Fibroblast of skin of right biceps (primary cell): ENCODE measurements around the gene SLC2A10.
A peak's percentile ranks its signal among the peaks of the same experiment; 100 is the strongest.

ENCODE experiments used
- DNase-seq: peaks from one replicate; pipeline ENCODE4 v3.0.0-alpha.2; 2013

SLC2A10 gene

DNA sequence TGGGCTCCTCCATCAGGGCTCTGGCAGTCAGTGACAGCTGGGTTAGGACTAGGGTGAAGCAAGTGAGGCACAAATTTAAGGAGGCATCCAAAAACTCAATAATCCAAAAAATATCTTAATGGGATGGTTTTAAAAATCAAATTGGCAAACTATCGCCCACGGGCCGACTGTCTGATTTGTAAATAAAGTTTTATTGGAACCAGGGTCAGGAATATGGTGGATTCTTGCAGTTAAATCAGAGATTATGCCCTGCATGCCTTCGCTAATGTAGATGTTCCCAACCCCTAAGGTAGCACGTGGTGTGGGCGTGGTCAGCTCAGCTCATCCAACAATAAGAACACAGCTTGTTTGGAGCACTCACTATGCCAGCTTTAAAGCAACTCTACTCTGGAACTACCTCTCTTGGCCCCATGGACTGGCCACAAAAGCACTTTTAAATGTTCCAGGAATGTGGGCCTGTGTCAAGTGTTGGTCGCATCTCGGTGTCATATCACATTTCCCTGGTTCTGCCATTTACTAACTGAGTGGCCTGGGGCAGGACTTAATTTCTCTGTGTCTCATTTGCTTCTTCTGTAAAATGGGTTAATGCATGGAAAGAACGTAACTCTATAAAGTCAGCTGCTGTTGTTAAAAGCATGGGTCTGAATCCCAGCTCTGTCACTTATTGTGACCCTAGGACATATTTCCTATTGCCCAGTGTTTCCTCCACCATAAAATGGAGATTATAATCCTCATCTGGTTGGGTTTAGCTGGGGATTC, 27.2 kb upstream of the SLC2A10 start:
- DNase-seq: no peak

- DNase-seq: no peak
These were observed 26.3 kb upstream of the SLC2A10 start for GRCh38 chr20:46683011-46683667.

- no peak for DNase-seq
These were observed 25.8 kb upstream of the SLC2A10 start for GRCh38 chr20:46683668-46683938.

DNA sequence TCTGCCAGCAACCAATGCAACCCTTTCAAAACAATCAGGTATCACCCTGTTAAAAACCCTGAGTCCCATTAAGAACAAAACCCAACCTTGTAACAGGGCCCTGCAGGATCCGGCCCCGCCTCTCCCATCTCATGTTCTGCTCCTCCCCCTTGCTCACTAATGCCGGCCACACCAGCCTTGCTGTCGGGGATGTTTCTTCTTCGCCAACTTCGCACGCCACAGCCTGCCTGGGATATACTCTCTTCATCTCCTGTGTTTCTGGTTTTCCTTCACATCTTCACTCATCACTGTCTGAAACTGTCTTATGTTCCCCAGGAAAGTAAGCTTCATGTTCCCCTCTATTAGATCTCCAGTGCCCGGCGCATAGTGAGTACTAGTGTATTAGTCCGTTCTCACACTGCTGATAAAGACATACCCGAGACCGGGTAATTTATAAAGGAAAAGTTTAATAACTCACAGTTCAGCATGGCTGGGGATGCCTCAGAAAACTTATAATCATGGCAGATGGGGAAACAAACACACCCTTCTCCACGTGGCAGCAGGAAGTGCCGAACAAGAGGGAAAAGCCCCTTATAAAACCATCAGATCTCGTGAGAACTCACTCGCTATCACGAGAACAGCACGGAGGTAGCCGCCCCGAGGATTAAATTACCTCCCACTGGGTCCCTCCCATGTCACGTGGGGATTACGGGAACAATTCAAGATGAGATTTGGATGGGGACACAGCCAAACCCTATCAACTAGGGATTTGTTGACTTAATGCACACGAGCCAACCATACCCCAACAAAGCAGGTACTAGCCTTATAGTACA, 25.3 kb upstream of the SLC2A10 start:
- DNase-seq: peak; percentile 86

- no peak for DNase-seq
These were observed 21.0 kb upstream of the SLC2A10 start for GRCh38 chr20:46688151-46689081.

DNA sequence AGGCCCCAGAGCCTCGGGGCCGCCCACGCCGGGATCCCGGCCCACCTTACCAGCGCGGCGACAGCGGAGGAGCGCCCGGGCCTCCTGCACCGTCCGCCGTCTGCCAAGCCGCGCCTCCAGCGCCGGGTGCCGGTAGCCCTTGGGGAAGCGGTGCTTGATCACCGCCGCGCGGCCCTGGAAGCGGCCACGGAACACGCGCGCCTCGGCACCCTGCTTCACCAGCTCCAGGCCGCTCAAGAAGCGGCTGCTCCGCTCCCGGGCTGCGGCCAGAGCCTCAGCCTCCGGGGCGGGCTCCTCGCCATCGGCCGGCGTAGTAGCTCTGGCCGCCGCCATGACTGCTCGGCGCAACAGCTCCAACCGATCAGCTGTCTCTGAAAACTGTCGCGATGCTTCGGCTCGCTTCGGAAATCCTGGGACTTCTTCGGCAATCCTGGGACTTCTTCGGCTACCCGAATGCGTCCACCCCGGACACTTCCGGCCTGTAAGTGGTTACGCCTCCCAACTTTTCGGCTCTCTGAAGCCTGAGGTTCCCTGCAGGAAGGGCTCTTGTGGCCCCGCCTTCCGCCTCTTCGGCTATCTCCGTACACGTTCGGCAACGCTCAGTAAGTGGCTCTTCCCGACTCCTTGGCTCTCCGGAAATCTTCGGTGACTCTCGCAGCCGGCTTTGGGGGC, 20.2 kb upstream of the SLC2A10 start, which contains the start of gene TP53RK:
Gene TP53RK, minus strand, starts transcription at position 363 of the 672 bp plus-strand sequence. Its CDS starts 30 bp downstream, at position 333.
- DNase-seq: peak; percentile 100

- no peak for DNase-seq
These were observed 19.7 kb upstream of the SLC2A10 start for GRCh38 chr20:46689754-46690085.

DNA sequence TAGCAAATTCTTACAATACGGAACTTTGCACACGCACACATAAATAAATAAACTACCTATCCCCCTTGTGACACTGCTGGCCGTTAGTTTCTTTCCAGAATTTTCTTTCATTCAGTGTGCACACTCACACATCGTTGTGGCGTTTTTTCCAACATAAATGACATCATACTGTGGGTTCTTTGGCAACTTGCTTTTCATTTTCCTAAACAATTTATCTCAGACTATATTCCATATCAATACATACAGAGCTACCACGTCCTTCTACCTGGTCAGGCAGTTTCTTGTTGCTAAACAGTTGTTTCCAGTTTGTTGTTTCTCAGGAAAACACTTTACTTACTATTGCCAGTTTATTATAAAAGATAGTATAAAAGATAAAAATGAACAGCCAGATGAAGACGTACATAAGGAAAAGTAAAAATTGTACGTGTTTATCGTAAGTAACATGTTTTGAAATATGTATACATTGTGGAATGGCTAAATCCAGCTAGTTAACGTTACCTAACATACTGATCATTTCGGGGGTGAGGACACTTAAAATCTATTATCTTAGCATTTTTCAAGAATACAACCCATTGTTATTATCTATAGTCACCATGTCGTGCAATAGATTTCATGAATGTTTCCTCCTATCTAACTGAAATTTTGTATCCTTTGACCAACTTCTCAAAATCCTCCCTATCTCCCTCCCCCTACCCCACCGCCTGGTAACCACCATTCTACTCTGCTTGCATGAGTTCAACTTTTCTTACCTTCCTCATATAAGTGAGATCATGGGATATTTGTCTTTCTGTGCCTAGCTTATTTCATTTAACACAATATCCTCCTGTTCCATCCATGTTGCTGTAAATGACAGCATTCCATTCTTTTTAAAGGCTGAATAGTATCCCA, 19.0 kb upstream of the SLC2A10 start:
- DNase-seq: no peak

DNA sequence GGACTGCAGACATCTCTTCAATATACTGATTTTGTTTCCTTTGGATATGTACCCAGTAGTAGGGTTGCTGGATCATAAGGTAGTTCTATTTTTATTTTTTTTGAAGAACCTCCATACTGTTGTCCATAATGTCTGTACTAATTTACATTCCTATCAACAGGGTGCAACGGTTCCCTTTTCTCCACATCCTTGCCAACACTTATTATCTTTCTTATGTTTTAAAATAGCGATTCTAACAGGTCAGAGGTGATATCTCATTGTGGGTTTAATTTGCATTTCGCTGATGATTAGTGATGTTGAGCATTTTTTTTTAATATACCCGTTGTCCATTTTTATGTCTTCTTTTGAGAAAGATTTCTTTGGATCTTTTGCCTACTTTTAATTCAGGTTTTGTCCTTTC, 18.3 kb upstream of the SLC2A10 start:
- no peak for DNase-seq

DNA sequence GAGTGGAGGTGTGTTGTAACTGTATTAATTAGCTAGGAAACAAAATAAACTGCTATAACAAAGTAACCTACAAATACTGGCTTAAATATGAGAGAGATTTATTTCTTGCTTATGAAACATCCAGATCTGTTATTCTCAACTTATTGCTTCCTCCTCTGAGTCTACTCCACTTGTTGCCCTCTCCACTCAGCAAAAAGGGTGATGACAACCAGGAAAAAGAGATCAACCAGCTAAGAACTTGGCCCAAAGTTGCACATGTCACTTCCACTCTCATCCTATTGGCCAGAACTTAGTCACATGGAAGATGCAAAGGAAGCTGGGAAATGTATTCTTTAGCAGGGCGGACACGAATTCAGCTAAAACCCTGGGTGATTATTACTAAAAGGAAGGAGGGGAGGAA, 15.0 kb upstream of the SLC2A10 start:
- DNase-seq: peak; percentile 58

DNA sequence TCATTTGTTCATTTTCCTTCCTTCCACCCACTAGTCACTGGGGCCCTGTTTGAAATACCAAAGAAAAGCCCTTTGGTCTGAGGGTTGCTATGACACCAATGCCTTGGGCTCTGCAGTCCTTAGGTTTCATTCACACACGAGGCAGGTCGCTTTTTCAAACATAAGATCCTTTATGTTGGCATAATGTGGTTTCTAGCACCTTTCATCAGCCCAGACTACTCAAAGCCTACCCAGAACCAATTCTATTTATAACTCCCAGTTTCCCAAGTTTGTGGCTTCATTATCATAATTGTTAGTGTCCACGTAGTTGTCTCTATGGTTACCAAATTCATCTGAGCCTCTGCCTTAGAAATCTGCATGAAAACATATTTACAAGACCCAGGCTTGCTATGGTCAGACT, 13.6 kb upstream of the SLC2A10 start:
- DNase-seq: peak; percentile 63

DNA sequence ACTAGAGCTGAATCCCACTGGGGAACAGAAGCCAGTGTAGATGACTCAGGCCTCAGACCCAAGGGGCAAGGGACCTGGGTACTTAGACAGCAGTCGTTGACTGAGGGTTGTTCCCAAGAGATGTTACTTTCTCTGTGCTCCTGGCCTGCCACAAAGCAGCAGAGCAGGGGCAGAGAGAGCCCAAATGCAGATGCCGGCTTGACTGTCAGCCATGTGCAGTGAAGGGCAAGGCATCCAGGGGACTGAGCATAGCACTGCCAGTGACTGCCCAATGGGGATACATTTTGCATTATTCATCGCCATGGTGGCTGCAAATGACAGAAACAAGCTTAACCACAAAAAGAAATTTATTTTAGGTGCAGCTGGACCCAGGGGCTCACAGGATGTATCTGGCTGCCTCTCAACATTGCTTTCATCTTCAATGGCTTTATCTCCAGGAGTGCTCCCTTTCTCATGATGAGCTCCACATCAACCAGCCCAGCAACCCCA, 12.6 kb upstream of the SLC2A10 start:
- no peak for DNase-seq

DNA sequence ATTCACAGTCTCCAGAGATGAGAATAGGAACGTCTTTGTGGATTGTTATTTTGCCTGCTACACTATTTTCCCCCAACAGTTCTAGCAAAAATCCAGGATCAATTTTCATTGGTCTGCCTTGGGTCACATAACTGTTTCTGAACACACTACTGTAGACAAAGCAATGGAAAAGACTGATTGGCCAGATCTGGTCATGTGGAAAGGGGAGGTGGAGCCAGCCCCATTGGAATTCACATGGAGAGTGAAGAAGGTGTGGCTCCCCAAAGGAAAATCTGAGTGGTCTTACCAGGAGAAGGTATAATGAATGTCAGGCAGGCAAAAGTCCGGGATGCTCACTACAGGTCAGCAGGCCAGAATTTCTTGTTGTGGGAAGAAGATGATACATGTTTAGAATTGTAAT, 10.7 kb upstream of the SLC2A10 start:
- DNase-seq: no peak

DNA sequence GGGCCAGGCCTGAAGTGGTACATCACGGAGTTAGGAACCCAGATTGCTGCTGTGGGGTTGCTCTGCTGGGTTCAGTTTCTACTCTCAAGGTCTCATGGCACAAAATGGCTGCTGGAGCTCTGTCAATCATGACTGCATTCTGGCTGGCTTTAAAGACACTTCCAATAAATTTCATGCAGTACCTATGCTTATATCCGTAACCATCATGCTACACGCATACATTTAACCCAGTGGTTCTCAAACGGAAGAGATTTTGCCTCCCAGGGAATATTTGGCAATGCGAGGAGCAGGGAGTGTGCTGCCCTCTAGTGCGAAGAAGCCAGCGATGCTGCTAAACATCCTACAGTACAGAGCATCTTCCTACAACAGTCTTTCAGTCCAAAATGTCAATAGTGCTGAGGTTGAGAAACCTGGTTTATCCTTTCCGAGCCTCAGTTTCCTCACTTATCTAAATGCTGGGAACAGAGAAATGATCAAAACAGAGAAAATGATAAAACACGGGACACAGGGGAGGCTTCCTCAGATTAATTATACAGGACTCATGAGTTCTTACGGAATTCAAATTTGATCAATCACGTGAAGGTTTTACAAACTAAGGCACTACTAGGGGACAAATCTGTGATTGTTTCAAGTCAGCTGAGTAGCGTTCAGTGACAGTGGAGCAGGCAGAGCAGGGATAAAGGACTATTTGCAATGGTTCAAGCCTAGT, 9.6 kb upstream of the SLC2A10 start:
- peak; percentile 45 for DNase-seq

DNA sequence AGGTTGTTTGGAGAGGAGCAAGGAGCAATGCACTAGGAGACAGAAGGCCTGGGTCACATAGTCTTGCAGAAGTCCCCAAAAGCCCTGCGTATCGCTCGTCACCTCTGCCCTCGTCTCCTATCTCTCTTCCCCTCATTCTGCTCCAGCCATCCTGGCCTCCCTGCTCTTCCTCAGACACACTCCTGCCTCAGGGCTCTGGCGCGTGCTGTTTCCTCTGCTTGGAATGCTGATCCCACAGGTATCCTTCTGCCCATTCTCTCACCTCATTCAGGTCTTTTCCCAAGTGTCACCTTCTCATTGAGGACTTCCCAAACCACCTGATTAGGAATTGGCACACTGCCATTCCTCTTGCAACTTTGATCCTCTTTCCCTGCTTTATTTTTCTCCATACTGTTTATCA, 9.0 kb upstream of the SLC2A10 start:
- no peak for DNase-seq

DNA sequence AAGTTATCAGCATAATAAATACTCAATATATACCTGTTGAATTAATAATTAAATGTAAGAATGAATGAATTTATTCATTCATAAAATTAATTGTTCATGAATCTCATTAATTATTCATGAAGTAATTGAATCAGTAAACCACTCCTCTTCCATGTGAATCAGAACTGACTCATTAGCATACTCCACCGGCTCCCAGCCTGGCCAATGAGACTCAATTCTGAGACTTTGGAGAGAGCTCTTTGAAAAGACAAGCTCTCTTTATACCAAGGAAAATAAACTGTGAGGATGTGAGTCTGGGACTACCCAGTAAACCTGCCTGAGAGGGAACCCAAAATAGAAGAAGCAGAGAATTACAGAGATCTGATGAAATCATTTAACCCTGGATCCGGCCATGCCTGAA, 8.4 kb upstream of the SLC2A10 start:
- DNase-seq: no peak

GRCh38 chr20:46701556-46701955, 7.9 kb upstream of the SLC2A10 start:
- DNase-seq: no peak

GRCh38 chr20:46701986-46702385, 7.5 kb upstream of the SLC2A10 start:
- DNase-seq: no peak

GRCh38 chr20:46702447-46703203, 6.8 kb upstream of the SLC2A10 start:
- no peak for DNase-seq

- no peak for DNase-seq
These were observed 6.0 kb upstream of the SLC2A10 start for GRCh38 chr20:46703435-46703834.
